Breast epithelium (tissue), 3 donors: ENCODE measurements around the gene SPTAN1.

ENCODE experiments used
- CTCF ChIP-seq, 3 donors: fragments of 450-650 bp; IDR thresholded peaks; one replicate each; pipeline ENCODE4 v1.5.1; 2016 to 2017; ENCODE audit warnings: antibody characterized with exemption in 3 of 3, mild to moderate bottlenecking in 3 of 3, moderate library complexity in 3 of 3
- POLR2A ChIP-seq: fragments of 450-650 bp; IDR thresholded peaks from one replicate; pipeline ENCODE4 v1.6.1; 2016; ENCODE audit warnings: antibody characterized with exemption, mild to moderate bottlenecking, moderate library complexity

GRCh38 chr9:128528445-128529160 is 23.8 kb upstream of the SPTAN1 start:
- TF ChIP-seq CTCF (IDR thresholded peaks at IDR 0.05) (no peak), POLR2A (no peak)
